Astrocyte (in vitro differentiated cells and primary cell): Measurements from ENCODE around the gene ARCN1.
A peak's percentile ranks its signal among the peaks of the same experiment; 100 is the strongest.

Experiments used
- EZH2 ChIP-seq: IDR thresholded peaks from 2 replicates; pipeline ENCODE4 v1.6.1; 2012; ENCODE audit warnings: mild to moderate bottlenecking, low read length, inconsistent platforms; ENCODE audit not compliant: insufficient read depth
- TF ChIP-seq, protein P1 (sequence below): IDR thresholded peaks from 2 replicates; pipeline ENCODE4 v1.5.1; 2011; ENCODE audit warnings: low read depth, mild to moderate bottlenecking, inconsistent platforms, low read length, moderate library complexity; ENCODE audit not compliant: insufficient read depth

DNA sequence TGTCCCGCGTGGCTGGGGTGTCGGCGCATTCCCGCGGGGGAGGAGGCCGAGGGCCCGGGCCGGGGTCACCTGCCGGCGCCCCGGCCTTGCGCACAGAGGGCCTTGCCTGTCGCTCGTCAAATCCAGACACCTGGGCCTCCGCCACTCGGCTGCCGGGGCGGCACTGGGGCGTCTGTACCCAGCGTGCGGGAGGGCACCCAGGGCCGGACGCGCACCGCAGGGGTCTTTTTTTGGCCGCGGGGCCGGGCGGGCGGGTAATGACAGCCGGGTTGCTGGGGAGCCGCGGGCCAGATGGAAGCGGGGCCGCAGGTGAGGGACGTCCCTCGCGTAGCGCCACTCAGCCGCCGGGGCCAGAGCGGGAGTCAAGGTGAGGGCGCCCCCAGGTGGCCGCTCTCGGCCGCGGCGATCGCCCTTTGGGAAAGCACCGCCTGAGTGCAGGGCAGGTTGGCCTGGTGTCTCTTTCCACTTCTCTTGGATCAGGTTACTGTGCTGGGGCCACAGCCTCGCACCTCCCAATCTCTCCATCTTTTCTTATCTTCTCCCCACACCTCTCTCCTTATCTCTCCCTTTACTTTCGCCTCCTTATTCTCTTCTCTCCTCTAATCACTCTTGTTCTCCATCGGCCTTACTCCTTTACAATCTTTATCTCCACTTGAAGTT is 38.7 kb downstream of the ARCN1 start:
- TF ChIP-seq EZH2, result no peak
- TF ChIP-seq, protein P1, sequence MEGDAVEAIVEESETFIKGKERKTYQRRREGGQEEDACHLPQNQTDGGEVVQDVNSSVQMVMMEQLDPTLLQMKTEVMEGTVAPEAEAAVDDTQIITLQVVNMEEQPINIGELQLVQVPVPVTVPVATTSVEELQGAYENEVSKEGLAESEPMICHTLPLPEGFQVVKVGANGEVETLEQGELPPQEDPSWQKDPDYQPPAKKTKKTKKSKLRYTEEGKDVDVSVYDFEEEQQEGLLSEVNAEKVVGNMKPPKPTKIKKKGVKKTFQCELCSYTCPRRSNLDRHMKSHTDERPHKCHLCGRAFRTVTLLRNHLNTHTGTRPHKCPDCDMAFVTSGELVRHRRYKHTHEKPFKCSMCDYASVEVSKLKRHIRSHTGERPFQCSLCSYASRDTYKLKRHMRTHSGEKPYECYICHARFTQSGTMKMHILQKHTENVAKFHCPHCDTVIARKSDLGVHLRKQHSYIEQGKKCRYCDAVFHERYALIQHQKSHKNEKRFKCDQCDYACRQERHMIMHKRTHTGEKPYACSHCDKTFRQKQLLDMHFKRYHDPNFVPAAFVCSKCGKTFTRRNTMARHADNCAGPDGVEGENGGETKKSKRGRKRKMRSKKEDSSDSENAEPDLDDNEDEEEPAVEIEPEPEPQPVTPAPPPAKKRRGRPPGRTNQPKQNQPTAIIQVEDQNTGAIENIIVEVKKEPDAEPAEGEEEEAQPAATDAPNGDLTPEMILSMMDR, result peak; percentile 51
